HEK293 (cell line): ENCODE data around the gene AR.

Experiments used
- CTCF ChIA-PET: fragments of 350-600 bp; formaldehyde crosslinking; extraction: SDS; loops from one replicate; lab custom pipeline; 2021; ENCODE audit warnings: antibody characterized with exemption; lab: Yijun Ruan, JAX
- POLR2A ChIA-PET: fragments of 300-600 bp; formaldehyde crosslinking; extraction: SDS; loops from one replicate; lab custom pipeline; 2020; ENCODE audit warnings: antibody characterized with exemption, inconsistent platforms; lab: Yijun Ruan, JAX
- H3K27ac ChIP-seq: fragments of 200-500 bp; sonication (Bioruptor generic); 2 replicates; pipeline ENCODE4 v1.5.1; 2014; ENCODE audit warnings: low read depth, low read length, control low read depth, inconsistent platforms; ENCODE audit errors: extremely low read depth
- H3K36me3 ChIP-seq, 2 experiments: fragments of 200-500 bp in 1 of 2; sonication (Bioruptor generic) in 1 of 2; 1 replicate in 1 of 2; 2 replicates in 1 of 2; pipeline ENCODE4 v1.5.1; 2014 to 2017; ENCODE audit warnings: inconsistent platforms in 2 of 2, low read length in 2 of 2; ENCODE audit not compliant: control insufficient read depth in 2 of 2, insufficient read depth in 1 of 2
- H3K4me1 ChIP-seq: fragments of 200-500 bp; sonication (Bioruptor generic); 2 replicates; pipeline ENCODE4 v1.5.1; 2014; ENCODE audit warnings: mild to moderate bottlenecking, low read length, inconsistent platforms; ENCODE audit not compliant: control insufficient read depth, insufficient read depth
- H3K4me3 ChIP-seq: 2 replicates; pipeline ENCODE4 v1.5.1; 2011; ENCODE audit warnings: low read depth, mild to moderate bottlenecking, control low read depth, low read length, moderate library complexity
- H3K9me3 ChIP-seq: fragments of 200-500 bp; sonication (Bioruptor generic); 2 replicates; pipeline ENCODE4 v1.5.1; 2014; ENCODE audit warnings: low read depth, low read length, inconsistent platforms; ENCODE audit not compliant: control insufficient read depth, insufficient read depth
- GLI2 ChIP-seq: fragments of 450-650 bp; formaldehyde crosslinking; IDR thresholded peaks from 2 replicates; pipeline ENCODE4; 2017; ENCODE audit warnings: missing biosample characterization, missing genetic modification characterization, low read depth, borderline replicate concordance
- GLIS2 ChIP-seq: fragments of 450-650 bp; formaldehyde crosslinking; IDR thresholded peaks from 2 replicates; pipeline ENCODE4 v1.5.1; 2016; ENCODE audit warnings: missing biosample characterization, missing genetic modification characterization
- KLF1 ChIP-seq: fragments of 450-650 bp; formaldehyde crosslinking; IDR thresholded peaks from 2 replicates; pipeline ENCODE4 v1.5.1; 2016; ENCODE audit warnings: missing biosample characterization, missing genetic modification characterization
- KLF7 ChIP-seq: fragments of 450-650 bp; formaldehyde crosslinking; IDR thresholded peaks from 2 replicates; pipeline ENCODE4 v1.5.1; 2016; ENCODE audit warnings: missing biosample characterization, missing genetic modification characterization, borderline replicate concordance
- KLF8 ChIP-seq: fragments of 450-650 bp; formaldehyde crosslinking; IDR thresholded peaks from 2 replicates; pipeline ENCODE4 v1.5.1; 2016; ENCODE audit warnings: missing biosample characterization, missing genetic modification characterization
- MEIS1 ChIP-seq: sonication (generic); formaldehyde crosslinking; IDR thresholded peaks from 2 replicates; pipeline ENCODE4 v1.8.1; 2022; ENCODE audit warnings: missing genetic modification reagents, mild to moderate bottlenecking, borderline replicate concordance
- ZNF138 ChIP-seq: fragments of 450-650 bp; formaldehyde crosslinking; IDR thresholded peaks from 2 replicates; pipeline ENCODE4 v1.5.1; 2016; ENCODE audit warnings: missing biosample characterization, missing genetic modification characterization, borderline replicate concordance
- ZNF146 ChIP-seq: fragments of 450-650 bp; formaldehyde crosslinking; IDR thresholded peaks from 2 replicates; pipeline ENCODE4 v1.5.1; 2016; ENCODE audit warnings: missing biosample characterization, missing genetic modification characterization
- ZNF19 ChIP-seq: fragments of 450-650 bp; formaldehyde crosslinking; IDR thresholded peaks from 2 replicates; pipeline ENCODE4; 2016; ENCODE audit warnings: missing biosample characterization, missing genetic modification characterization, low read depth
- ZNF202 ChIP-seq: fragments of 450-650 bp; formaldehyde crosslinking; IDR thresholded peaks from 2 replicates; pipeline ENCODE4 v1.5.1; 2016; ENCODE audit warnings: missing biosample characterization, missing genetic modification characterization, borderline replicate concordance
- ZNF530 ChIP-seq: fragments of 450-650 bp; formaldehyde crosslinking; IDR thresholded peaks from 2 replicates; pipeline ENCODE4 v1.5.1; 2016; ENCODE audit warnings: low read depth, missing biosample characterization, missing genetic modification characterization
- ZNF777 ChIP-seq: fragments of 450-650 bp; formaldehyde crosslinking; IDR thresholded peaks from 2 replicates; pipeline ENCODE4 v1.5.1; 2017; ENCODE audit warnings: missing biosample characterization, missing genetic modification characterization, borderline replicate concordance
- TF ChIP-seq, protein P1 (sequence below): fragments of 450-650 bp; formaldehyde crosslinking; IDR thresholded peaks from 2 replicates; pipeline ENCODE4 v1.5.1; 2017; ENCODE audit warnings: missing biosample characterization, missing genetic modification characterization
- TF ChIP-seq, protein P2 (sequence below): fragments of 450-650 bp; formaldehyde crosslinking; IDR thresholded peaks from 2 replicates; pipeline ENCODE4 v1.5.1; 2016; ENCODE audit warnings: missing biosample characterization, missing genetic modification characterization
- TF ChIP-seq, protein P3 (sequence below): fragments of 450-650 bp; formaldehyde crosslinking; IDR thresholded peaks from 2 replicates; pipeline ENCODE4 v1.5.1; 2016; ENCODE audit warnings: missing biosample characterization, missing genetic modification characterization, borderline replicate concordance
- TF ChIP-seq, protein P4 (sequence below): fragments of 450-650 bp; formaldehyde crosslinking; IDR thresholded peaks from 2 replicates; pipeline ENCODE4 v1.5.1; 2016; ENCODE audit warnings: missing biosample characterization, missing genetic modification characterization, borderline replicate concordance
- TF ChIP-seq, protein P5 (sequence below): fragments of 450-650 bp; formaldehyde crosslinking; IDR thresholded peaks from 2 replicates; pipeline ENCODE4 v1.5.1; 2017; ENCODE audit warnings: missing biosample characterization, missing genetic modification characterization

The AR gene

DNA sequence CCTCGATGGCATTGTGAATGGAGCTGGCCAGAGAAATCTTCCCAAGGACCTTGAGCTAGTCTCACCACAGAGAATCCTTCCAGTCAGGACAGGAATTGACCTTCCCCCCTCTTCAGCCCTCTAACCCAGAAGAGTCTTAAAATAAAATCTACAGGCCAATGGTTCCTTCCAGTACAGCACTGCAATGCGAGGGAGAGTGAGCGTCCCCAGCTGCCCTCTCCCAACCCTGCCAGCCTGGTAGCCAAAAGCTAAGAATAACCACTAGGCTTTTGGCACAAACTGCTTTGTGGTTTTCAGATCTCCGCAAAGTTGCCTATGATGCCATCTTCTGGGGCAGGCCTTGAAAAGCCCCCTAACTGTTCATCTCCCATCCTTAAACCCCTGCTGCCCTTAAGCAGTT lies 175.1 kb downstream of the AR start (continued):
- TF ChIP-seq, protein P1, sequence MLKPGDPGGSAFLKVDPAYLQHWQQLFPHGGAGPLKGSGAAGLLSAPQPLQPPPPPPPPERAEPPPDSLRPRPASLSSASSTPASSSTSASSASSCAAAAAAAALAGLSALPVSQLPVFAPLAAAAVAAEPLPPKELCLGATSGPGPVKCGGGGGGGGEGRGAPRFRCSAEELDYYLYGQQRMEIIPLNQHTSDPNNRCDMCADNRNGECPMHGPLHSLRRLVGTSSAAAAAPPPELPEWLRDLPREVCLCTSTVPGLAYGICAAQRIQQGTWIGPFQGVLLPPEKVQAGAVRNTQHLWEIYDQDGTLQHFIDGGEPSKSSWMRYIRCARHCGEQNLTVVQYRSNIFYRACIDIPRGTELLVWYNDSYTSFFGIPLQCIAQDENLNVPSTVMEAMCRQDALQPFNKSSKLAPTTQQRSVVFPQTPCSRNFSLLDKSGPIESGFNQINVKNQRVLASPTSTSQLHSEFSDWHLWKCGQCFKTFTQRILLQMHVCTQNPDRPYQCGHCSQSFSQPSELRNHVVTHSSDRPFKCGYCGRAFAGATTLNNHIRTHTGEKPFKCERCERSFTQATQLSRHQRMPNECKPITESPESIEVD (tag by site-specific recombination): no peak
- TF ChIP-seq ZNF138 (tag by site-specific recombination): no peak

DNA sequence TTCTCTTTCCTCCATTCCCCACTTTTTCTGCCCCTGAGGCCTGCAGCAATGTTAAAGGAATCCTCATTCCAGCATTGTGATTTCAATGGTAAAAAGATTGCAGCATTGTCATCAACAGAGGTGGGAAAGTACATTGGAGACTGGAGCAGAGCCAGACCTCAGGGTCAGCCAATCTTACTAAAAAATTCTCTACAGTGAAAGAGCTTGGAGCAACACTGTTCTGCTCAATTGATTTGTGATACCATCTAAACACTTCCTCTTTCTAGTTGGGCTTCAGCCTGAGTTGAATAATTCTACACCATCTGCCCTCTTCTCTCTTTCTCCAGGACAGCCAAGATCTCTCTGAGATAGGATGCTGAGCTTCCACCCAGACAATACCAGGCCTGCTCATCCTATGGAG lies 176.5 kb downstream of the AR start:
- ChIA-PET CTCF (interaction anchor here (0.6 kb wide), 1 partner anchor 1057 kb away, joined by 4 read pairs; no protein-coding TSS in a partner anchor), POLR2A (no interaction called here)
- H3K4me1 ChIP-seq: no peaks in the 10 kb centered on the region
- H3K4me3 ChIP-seq: no peak overlapping the region
- no peak for TF ChIP-seq ZNF777 (tag by site-specific recombination)
- TF ChIP-seq KLF1 (tag by site-specific recombination): no peak
- TF ChIP-seq, protein P2, sequence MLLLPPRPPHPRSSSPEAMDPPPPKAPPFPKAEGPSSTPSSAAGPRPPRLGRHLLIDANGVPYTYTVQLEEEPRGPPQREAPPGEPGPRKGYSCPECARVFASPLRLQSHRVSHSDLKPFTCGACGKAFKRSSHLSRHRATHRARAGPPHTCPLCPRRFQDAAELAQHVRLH: no peak
- no peak for TF ChIP-seq GLIS2 (tag by site-specific recombination)
- H3K27ac ChIP-seq: no peak overlapping the region
- peaks cover 0 to 68% of the 10 kb centered on the region in 2 experiments; a peak in 1 of 3 replicates for H3K36me3 ChIP-seq
- no peaks in the 10 kb centered on the region; the same call in 1 of the 2 replicates for H3K9me3 ChIP-seq

DNA sequence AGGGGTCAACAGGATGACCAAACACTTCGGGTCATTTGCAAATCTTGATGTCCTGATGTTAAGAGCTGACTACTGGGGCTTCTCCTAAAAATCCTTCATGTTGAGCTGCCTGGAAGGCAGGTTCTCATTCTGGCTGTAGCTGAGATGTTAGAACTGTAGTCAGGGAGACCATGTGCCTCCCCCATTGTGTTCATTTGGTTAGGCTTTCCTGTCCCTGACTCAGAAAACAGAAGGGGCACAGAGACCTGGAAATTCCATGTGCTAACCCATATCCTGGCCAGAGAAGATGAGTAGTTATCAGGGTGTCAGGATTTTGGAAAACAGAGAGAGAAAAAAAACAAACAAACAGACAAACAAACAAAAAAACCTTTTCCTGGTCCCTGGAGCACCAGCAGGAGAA lies 177.5 kb downstream of the AR start:
- H3K36me3 ChIP-seq: peaks cover 0 to 75% of the 10 kb centered on the region in 2 experiments; a peak in 1 of 3 replicates
- H3K9me3 ChIP-seq: no peaks in the 10 kb centered on the region; the same call in 1 of the 2 replicates
- no peak overlapping the region for H3K27ac ChIP-seq
- POLR2A ChIA-PET: no interaction called here
- TF ChIP-seq, protein P3, sequence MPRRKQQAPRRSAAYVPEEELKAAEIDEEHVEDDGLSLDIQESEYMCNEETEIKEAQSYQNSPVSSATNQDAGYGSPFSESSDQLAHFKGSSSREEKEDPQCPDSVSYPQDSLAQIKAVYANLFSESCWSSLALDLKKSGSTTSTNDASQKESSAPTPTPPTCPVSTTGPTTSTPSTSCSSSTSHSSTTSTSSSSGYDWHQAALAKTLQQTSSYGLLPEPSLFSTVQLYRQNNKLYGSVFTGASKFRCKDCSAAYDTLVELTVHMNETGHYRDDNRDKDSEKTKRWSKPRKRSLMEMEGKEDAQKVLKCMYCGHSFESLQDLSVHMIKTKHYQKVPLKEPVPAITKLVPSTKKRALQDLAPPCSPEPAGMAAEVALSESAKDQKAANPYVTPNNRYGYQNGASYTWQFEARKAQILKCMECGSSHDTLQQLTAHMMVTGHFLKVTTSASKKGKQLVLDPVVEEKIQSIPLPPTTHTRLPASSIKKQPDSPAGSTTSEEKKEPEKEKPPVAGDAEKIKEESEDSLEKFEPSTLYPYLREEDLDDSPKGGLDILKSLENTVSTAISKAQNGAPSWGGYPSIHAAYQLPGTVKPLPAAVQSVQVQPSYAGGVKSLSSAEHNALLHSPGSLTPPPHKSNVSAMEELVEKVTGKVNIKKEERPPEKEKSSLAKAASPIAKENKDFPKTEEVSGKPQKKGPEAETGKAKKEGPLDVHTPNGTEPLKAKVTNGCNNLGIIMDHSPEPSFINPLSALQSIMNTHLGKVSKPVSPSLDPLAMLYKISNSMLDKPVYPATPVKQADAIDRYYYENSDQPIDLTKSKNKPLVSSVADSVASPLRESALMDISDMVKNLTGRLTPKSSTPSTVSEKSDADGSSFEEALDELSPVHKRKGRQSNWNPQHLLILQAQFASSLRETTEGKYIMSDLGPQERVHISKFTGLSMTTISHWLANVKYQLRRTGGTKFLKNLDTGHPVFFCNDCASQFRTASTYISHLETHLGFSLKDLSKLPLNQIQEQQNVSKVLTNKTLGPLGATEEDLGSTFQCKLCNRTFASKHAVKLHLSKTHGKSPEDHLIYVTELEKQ (tag by site-specific recombination): no peak
- no peak for TF ChIP-seq MEIS1 (CRISPR knock-in tag)
- TF ChIP-seq GLI2: no peak
- TF ChIP-seq ZNF202: no peak
- TF ChIP-seq KLF8 (tag by site-specific recombination): no peak
- TF ChIP-seq ZNF19 (tag by site-specific recombination): no peak
- no peak for TF ChIP-seq ZNF146 (tag by site-specific recombination)
- TF ChIP-seq KLF7: no peak
- TF ChIP-seq, protein P4, sequence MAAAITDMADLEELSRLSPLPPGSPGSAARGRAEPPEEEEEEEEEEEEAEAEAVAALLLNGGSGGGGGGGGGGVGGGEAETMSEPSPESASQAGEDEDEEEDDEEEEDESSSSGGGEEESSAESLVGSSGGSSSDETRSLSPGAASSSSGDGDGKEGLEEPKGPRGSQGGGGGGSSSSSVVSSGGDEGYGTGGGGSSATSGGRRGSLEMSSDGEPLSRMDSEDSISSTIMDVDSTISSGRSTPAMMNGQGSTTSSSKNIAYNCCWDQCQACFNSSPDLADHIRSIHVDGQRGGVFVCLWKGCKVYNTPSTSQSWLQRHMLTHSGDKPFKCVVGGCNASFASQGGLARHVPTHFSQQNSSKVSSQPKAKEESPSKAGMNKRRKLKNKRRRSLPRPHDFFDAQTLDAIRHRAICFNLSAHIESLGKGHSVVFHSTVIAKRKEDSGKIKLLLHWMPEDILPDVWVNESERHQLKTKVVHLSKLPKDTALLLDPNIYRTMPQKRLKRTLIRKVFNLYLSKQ (tag by site-specific recombination): no peak
- TF ChIP-seq, protein P5, sequence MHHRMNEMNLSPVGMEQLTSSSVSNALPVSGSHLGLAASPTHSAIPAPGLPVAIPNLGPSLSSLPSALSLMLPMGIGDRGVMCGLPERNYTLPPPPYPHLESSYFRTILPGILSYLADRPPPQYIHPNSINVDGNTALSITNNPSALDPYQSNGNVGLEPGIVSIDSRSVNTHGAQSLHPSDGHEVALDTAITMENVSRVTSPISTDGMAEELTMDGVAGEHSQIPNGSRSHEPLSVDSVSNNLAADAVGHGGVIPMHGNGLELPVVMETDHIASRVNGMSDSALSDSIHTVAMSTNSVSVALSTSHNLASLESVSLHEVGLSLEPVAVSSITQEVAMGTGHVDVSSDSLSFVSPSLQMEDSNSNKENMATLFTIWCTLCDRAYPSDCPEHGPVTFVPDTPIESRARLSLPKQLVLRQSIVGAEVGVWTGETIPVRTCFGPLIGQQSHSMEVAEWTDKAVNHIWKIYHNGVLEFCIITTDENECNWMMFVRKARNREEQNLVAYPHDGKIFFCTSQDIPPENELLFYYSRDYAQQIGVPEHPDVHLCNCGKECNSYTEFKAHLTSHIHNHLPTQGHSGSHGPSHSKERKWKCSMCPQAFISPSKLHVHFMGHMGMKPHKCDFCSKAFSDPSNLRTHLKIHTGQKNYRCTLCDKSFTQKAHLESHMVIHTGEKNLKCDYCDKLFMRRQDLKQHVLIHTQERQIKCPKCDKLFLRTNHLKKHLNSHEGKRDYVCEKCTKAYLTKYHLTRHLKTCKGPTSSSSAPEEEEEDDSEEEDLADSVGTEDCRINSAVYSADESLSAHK: no peak
- TF ChIP-seq ZNF530 (tag by site-specific recombination): no peak
- TF ChIP-seq, all 188 proteins: peak for 0
- Histone ChIP-seq H3K4me3 (no peak overlapping the region), H3K4me1 (no peaks in the 10 kb centered on the region)
- CTCF ChIA-PET: no interaction called here
